ENCODE data around the gene NFIX. TPM values are rescaled to one million over a fixed set of nuclear protein-coding genes. Genes with fewer than 3 reads are reported as not detected.

Gene NFIX
- total and polyA plus RNA-seq, 9 of the 15 experiments (the other 6 are each of a cell fraction or from before 2014, with no cell fraction given) = 0.28 to 26.8 (median 5.4) TPM

- Histone ChIP-seq H3K4me1 (replicated peaks in 1 of 2; ENCODE audit: control insufficient read depth in 2 of 2, insufficient read depth in 2 of 2, low read length in 2 of 2) (peaks cover 7 to 21% of the 10 kb centered on the region in 2 experiments; a peak in 3 of 5 replicates), H3K4me3 (no peak overlapping the region), H3K27me3 (ENCODE audit: control insufficient read depth in 2 of 2, insufficient read depth in 2 of 2, low read length in 2 of 2) (no peaks in the 10 kb centered on the region), H3K9me1 (ENCODE audit: control insufficient read depth, insufficient read depth, low read length) (no peaks in the 10 kb centered on the region), H3K36me3 (ENCODE audit: control insufficient read depth, insufficient read depth, low read length) (peaks cover 53% of the 10 kb centered on the region; the same call in 2 of the 3 replicates), H3K27ac (ENCODE audit: extremely low read depth, low read depth, low read length) (no peak overlapping the region), H3K9ac (ENCODE audit: insufficient read depth in 1 of 2, low read depth in 2 of 2, low read length in 2 of 2) (no peak overlapping the region), H4K20me1 (replicated peaks; ENCODE audit: control insufficient read depth, insufficient read depth, low read length) (no peaks in the 10 kb centered on the region), H2AFZ (ENCODE audit: low read depth, low read length) (no peak overlapping the region), H3K4me2 (ENCODE audit: insufficient read depth, low read length) (no peak overlapping the region), H3K79me2 (ENCODE audit: control insufficient read depth, insufficient read depth, low read length) (peaks cover 16% of the 10 kb centered on the region), H3K9me3 (replicated peaks; ENCODE audit: control insufficient read depth, insufficient read depth, low read depth, low read length) (no peaks in the 10 kb centered on the region)
- in situ Hi-C loops (cut with MboI) = loop anchor here (5.0 kb wide), 1 partner anchor 41 kb away; no protein-coding TSS in a partner anchor
- FAIRE-seq = no peak
- CTCF ChIA-PET (ENCODE audit: low intra/inter-chr PET ratio) = no interaction called here
- POLR2A ChIA-PET = interaction anchor here (0.7 to 1.1 kb wide), 4 partner anchors 13 to 128 kb away, joined by 3 to 5 read pairs (median 3); no protein-coding TSS in a partner anchor
- intact Hi-C loops (cut with micrococcal nuclease) = no loop called here
- no TSS peak for BruUV-seq (replicated peaks)
- no peak for ATAC-seq
- DNase-seq (ENCODE audit: extremely low read depth in 1 of 4, low spot score in 3 of 4) = no peak
- 66% methylated on average over 3 of the region's 3 CpGs for WGBS (ENCODE audit: insufficient coverage, low coverage, missing lambda C conversion rate)
- TF ChIP-seq DLX4 (CRISPR knock-in tag; IDR thresholded peaks at IDR 0.05) (no peak), ZMIZ1 (IDR thresholded peaks at IDR 0.05; ENCODE audit: low read depth in 2 of 2, low read length in 2 of 2) (no peak), RERE (CRISPR knock-in tag; IDR thresholded peaks at IDR 0.05; ENCODE audit: borderline replicate concordance) (no peak), BDP1 (IDR thresholded peaks at IDR 0.05; ENCODE audit: insufficient read depth, insufficient read length) (no peak), BCL6 (CRISPR knock-in tag; IDR thresholded peaks at IDR 0.05) (no peak), STAT5A (IDR thresholded peaks at IDR 0.05; ENCODE audit: borderline replicate concordance, low read length) (no peak), POU5F1 (IDR thresholded peaks at IDR 0.05; ENCODE audit: borderline replicate concordance, low read depth, low read length, partially characterized antibody) (no peak), CBX3 (IDR thresholded peaks at IDR 0.05; ENCODE audit: borderline replicate concordance in 1 of 2, low read length in 2 of 2) (no peak)
- TF ChIP-seq, protein P1, sequence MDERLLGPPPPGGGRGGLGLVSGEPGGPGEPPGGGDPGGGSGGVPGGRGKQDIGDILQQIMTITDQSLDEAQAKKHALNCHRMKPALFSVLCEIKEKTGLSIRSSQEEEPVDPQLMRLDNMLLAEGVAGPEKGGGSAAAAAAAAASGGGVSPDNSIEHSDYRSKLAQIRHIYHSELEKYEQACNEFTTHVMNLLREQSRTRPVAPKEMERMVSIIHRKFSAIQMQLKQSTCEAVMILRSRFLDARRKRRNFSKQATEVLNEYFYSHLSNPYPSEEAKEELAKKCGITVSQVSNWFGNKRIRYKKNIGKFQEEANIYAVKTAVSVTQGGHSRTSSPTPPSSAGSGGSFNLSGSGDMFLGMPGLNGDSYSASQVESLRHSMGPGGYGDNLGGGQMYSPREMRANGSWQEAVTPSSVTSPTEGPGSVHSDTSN (CRISPR knock-in tag; IDR thresholded peaks at IDR 0.05; ENCODE audit: low read depth) = no peak
- TF ChIP-seq, protein P1 (tag; conservative IDR thresholded peaks at IDR 0.05; ENCODE audit: low read depth) = no peak
These were observed 32.8 kb downstream of the NFIX start for GRCh38 chr19:13028027-13028426.
